Measurements from ENCODE around the gene CAMK1G.

The CAMK1G gene

DNA sequence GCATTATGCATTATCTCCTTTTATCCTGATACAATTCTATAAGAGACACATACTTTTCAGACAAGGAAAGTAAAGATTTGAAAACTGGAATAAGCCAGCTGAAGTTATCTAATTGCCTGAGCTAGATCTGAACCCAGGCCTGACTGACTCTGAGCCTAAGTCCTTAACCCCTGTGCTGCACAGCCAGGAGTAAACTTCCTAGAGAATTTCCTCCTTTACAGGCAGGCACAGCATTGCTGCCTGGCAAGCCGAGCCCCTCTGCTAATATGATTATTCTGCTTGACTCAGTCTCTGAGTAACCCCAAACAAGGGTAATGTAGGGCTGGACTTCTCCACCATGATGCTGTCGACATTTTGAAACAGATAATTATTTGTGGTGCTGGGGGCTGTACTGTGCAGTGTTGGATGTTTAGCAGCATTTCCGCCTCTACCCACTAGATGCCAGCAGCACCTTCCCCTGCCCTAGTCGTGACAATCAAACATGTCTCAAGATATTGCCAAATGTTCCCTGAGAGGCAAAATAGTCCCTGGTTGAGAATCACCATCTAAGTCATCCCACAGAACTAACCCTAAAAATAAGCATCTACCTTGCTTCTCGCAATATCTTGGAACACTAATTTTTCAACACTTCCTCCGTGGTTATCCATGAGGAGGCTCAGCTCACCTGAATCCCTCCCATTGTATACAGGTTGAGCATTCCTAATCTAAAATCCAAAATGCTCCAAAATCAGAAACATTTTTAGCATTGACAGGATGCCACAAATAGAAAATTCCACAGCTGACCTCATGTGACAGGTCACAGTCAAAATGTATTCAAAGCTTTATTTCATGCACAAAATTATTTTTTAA is 18.5 kb downstream of the CAMK1G start:
- peak; percentile 54 for DNase-seq

DNA sequence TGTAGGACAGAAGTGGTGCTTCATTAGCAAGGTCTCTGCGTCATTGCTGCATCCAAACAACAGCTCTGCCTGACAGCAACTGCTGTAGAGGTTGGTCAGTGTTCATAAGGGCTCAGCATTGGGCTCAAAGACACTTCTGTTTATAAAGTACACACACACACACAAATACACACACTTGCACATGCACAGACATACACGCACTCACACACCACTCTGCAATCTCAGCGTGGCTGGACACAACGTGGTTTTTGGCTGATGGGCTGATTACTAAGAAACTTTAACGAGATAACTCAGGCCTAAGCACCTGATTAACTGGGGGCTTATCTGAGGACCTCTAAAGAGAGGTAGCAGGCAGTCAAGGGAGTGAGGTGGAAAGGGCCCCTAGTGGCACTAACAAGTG is 20.4 kb downstream of the CAMK1G start:
- DNase-seq = no peak

DNA sequence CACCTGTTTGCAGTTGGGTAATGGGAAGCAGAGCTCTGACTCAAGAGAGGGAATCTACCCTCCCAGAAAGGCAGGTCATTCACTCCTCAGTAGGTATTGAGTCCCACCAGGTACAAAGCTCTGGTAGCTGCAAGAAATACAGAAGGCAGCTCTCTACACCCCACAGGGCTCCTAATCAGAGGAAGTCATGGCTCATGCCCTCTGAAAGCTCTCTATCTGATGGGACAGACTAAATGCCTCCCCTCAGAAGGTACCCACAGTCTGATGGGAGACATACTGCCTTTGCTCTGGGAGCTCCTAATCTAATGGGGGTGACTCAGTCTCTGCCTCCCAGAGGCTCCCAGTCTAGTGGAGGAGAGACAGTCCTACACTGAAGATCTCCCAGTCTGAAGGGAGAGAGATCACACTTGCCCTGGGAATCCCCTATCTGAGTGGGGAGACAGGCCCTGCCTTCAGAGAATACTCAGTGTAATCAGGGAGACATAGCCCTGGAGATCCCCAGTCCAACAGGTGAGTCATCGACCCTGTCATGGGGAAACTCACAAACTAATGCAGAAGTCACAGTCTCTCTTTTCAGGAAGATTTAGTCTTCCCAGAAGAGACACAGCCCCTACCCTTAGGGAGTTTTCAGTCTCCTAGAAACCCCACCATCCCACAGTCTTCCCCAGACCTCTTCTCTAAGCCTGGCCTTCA is 23.7 kb downstream of the CAMK1G start:
- DNase-seq = no peak

DNA sequence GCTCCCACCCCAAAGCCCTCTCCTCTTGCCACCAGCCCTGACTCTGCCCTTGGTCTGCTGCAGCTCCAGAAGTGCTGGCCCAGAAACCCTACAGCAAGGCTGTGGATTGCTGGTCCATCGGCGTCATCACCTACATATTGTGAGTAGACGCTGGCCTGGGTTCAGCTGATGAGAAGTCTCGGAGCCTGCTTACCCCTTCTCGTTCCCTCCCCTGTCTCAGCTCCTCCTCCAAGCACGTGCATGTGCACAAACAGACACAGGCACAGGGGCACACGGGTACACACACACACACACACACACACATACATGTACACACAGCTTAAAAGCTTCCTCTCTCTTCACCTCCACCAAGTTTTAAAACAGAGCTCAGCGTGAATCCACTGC is 24.3 kb downstream of the CAMK1G start:
- no peak for DNase-seq

DNA sequence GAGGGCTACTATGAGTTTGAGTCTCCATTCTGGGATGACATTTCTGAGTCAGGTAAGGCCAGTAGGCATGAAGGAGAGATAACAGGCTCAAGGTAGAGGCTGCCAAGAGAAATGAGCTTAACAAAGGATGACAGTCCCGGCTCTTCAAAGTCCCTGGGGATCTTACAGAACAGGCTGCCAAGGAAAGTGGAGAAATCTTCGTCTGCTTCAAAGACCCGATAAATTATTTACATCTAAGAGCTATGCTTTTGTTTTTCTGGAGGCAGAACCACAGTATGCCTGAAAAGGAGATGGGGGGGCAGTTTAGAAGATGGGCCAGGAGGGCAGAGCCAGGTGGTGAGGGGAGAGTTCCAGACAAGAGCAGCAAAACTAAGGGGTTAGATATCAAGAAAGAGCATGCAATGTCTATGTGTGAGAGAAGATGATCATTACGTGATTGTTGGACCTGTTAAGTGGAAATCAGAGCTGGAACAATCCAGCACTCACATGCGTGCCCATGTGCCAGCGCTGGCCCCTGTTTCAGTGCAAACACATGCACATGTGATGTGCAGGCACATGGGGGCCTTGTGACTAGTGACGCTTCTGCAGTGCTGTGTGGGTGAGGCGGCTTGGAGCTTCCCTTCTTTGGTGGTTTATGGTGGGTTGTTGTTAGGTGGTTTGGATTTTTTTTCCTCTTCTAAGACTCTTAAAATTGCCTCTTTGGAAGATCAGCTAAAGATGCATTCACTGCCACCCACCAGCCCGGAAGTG is 25.7 kb downstream of the CAMK1G start:
- no peak for DNase-seq

DNA sequence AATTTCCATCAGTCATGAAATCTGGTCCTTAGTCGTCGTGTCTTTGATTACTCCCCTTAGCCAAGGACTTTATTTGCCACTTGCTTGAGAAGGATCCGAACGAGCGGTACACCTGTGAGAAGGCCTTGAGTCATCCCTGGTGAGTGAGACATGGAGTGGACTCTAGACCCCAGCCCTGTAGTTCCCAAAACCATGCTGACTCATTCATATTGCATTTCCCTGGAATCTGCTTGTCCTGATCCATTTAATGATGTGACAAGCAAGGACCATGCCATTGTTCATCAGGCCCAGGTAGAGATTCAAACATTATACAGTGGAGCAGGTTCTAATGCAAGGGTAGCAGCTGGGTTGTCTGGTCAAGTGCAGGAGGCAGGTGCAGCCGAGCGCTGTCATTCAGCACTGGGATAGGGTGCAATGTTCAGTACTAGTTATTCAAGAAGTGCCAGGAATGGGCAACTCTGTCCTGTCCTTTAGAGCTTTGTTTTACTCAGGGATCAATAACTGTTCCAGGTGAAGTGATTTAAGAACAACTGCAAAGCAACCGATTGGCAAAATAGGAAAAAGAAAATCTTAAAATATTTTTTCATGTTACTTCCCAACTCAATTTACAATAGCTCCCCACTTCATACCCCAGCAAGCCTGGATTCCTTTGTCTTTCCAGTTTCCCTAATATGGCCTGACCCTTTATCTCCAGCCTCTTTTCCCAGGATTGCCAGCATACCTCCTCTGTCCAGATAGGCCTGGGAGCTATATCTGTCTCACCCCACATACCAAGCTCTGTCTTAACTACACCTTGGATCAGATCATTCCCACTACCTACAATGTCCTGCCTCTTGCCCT is 26.5 kb downstream of the CAMK1G start:
- DNase-seq = no peak

DNA sequence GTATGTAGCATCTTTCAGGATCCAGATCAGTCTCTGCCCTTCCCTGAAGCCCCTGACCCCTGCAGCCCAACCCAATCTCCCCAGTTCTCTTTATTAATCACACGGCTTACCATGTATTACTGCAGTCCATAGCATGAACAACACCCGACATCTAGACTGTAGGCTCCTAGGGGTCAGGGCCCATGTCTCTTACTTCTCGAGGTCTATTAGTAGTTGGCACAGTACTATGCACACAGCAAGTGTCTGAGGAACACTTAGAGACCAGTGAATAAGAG is 27.1 kb downstream of the CAMK1G start:
- DNase-seq = no peak

DNA sequence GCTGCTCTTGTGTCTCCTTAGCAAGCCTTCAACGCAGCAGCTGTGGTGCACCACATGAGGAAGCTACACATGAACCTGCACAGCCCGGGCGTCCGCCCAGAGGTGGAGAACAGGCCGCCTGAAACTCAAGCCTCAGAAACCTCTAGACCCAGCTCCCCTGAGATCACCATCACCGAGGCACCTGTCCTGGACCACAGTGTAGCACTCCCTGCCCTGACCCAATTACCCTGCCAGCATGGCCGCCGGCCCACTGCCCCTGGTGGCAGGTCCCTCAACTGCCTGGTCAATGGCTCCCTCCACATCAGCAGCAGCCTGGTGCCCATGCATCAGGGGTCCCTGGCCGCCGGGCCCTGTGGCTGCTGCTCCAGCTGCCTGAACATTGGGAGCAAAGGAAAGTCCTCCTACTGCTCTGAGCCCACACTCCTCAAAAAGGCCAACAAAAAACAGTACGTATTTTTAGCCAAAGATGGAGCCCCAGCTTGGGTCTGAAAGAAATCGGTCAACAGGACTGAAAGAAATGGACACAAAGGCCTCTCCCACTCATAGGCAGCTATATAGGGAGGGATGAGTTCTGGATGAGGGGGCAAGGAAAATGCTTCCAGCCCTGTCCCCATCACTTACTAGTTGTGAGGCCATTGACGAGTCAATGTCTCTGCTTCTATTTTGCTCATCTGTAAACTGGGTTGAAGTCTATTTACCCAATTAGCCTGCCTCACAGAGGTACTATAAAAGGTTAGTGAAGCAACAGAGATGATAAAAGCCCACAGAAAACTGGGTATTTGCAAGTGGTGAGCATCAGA is 28.5 kb downstream of the CAMK1G start:
- no peak for DNase-seq

DNA sequence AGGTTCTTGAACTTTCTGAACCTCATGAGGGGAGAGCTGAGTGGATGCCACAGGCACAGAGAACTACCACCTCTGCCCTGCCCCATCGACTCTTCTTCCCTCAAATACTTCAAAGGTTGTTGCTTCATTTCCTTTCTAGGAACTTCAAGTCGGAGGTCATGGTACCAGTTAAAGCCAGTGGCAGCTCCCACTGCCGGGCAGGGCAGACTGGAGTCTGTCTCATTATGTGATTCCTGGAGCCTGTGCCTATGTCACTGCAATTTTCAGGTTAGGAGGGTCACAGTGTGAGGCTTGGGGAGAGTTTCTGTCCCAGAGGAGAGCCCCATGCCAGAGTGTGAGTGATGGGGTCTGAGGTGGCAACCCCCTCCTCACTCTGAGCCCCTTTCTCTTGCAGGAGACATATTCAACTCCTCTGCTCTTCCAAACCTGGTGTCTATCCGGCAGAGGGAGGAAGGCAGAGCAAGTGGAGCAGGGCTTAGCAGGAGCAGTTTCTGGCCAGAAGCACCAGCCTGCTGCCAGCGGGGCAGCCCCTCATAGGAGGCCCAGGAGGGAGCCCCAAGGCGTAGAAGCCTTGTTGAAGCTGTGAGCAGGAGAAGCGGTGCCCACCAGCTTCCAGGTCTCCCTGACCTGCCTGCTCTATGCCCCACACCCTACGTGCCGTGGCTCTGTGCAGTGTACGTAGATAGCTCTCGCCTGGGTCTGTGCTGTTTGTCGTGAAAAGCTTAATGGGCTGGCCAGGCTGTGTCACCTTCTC is 29.3 kb downstream of the CAMK1G start:
- DNase-seq = no peak

DNA sequence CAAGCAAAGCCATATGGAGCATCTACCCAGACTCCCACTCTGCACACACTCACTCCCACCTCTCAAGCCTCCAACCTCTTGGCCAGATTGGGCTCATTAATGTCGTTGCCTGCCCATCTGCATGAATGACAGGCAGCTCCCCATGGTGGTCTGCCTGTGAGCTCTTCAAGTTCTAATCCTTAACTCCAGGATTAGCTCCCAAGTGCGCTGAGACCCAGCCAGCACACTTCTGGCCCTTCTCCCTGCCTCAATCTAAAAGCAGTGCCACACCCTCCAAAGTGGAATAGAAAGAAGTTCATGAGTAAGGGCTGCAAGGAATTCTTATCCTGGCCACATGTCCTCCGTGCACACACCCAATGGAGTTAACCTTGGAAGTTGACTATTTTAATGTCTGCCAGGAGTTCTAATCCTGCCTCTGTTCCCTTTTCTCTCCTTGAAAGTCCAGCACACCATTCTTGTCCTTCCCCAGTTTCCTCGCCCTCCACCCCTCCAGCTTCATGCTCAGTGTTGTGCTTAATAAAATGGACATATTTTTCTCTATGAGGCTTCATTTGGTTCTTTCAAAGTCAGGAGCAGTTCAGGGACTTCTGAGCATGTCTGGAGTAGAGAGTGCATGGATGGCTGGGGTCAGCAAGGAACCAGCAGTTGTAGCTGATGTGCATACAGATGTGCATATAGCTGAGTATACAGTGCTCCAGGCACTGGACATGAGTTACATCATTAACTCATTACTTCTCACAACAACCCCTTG is 30.1 kb downstream of the CAMK1G start:
- DNase-seq = no peak

DNA sequence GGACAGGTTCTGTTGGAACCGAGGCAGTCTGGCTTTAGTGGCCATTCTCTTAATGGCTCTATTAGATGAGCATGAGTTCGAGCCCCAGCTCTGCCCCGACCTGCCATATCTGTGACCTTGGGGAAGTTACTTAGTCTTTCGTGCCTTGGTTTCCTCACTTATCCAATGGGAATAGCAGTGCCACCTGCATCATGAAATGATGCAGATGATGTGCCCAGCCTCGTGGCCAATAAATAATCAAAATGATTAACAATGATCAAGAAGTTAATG is 30.6 kb downstream of the CAMK1G start:
- no peak for DNase-seq

DNA sequence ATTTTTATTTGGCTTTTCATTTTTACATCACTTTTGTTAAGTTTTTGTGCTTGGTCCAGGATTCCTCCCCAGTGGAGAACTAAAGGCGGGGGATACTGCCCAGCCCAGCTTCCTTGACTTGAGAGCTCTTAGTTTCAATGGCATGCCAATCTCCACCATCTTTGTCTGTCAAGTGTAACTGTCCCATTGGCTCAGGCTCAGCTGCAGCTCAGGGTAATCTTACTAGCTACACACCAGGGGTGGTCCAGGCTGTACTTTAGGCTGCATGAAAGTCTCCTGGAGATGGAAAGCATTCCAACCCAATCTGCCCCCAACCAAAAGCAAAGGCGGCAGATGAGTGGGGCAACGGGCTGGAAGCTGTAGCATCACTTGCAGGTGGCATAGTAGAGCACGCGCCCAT is 31.4 kb downstream of the CAMK1G start:
- no peak for DNase-seq

DNA sequence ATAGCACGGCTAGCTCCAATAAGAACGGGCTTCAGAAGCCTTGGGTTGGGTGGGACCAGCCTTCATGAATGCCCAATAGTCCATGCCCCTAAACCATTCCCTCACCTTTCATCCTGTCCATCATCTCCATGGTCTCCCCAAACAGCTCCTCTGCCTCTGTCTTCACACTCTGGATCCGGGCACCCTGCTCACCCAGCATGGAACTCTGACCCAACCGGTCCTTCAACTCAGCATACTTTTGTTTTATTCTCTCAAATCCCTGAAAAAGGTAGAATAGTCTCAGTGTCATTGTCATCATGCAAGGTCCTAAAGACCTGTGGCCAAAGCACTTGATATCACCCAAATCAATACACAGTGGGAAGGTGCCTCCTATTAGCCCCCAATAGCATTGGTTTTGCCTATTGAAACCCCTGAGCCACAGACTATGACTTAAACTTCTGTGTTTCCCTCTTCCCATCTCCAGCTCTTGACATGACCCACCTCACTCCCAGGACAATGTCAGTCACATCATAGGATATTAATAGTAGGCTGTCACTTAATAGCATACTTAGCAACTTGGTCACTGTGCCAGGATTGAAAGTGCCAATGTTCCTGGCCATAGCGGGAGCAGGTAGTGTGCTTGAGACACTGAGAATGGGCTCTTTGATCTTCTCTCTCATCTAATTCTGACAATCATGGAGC is 33.0 kb downstream of the CAMK1G start:
- no peak for DNase-seq

DNA sequence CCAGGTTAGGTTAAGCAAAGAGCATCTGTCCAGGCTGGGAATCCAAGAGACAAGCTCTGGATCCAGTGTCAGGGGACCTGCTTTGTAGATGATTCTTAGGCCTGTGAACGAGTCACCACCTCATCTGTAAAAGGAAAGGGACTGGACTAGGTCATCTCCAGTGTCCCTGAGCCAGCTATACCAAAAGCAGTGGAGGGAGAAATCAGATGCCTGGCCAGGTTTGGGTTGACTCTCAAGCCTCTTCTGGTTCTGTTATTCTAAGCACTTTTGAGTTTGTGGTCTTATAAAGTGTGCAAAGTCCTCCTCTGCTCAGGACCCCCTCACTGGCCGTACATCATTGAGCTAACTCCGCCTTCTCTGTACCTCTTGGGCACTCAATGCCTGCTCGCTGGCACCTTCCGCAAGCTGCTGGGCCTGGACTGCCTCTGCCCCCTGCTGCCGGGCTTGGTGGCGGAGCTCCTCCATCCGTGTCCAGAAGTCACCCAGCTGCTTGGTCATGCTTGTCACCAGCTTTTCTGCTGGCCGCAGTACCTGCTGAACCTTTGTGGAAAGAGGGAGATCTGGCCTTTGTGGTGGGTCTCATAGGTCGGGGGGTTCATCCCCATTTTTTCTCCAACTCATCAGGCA is 33.6 kb downstream of the CAMK1G start:
- DNase-seq = no peak

DNA sequence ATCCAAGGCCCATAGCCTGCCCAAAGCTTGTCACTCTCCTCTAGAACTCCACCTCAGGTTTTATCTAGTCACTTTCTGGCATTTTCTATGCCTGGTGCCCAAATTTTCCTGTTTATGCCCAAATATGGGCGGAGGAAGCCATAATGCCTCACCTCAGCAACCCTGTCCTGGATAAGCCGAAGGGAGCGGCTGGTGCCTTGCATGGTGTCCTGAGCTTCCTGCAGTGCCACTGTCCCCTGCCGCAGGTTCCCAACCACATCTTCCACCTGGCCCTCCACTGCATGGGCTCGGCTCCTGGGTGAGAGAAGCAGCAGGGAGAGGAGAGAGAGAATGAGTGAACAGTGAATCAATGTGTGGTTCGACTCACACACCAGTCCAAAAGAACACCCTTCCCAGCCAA is 34.2 kb downstream of the CAMK1G start:
- DNase-seq = no peak

DNA sequence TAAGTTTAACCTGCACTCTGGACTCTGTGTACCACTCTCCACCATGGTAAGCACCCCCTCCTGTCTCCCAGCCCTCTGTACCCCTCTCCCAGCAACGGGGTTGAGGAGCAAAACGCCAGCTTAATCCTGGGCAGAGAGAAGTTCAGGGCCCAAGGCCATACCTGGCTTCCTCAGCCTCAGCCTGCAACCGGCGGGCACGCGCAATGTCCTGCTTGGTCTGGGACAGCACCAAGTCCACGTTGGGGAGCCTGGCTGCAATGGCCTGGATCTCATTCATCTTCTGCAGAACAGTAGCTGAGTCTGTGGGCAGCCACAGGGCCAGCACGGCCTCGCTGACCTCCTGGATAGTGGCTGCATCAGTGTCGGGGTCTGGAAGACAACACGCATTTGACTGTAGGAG is 34.8 kb downstream of the CAMK1G start:
- no peak for DNase-seq

DNA sequence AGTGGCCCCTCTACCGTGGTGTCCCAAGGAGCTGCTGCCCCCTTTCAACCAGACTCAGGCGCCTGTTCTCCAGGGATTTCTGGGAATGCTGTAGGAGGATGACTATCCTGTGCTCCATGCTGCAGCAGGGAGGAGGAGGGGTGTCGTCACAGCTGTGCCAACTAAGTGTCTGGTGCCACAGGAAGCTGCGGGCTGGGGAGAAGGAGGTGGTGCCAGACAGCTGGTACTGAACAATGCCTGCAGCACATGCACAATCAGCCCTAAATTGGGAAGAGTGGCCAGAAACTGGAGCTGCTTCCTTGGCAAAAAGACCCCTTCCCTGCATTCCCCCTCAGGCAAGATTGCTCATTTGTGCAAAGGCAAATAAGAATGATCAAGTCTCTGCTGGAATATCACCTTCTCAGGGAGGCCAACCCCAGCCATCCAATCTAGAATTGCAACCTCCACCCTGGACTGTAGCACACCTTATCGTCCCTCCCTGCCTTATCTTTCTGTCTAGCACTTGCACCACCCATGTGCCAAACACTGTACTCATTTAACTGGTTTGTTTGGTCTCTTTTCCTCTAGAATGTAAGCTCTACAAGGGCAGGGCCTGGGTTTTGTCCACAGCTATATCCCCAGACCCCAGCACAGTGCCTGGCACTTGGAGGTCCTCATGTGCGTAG is 35.4 kb downstream of the CAMK1G start:
- DNase-seq = peak; percentile 70

DNA sequence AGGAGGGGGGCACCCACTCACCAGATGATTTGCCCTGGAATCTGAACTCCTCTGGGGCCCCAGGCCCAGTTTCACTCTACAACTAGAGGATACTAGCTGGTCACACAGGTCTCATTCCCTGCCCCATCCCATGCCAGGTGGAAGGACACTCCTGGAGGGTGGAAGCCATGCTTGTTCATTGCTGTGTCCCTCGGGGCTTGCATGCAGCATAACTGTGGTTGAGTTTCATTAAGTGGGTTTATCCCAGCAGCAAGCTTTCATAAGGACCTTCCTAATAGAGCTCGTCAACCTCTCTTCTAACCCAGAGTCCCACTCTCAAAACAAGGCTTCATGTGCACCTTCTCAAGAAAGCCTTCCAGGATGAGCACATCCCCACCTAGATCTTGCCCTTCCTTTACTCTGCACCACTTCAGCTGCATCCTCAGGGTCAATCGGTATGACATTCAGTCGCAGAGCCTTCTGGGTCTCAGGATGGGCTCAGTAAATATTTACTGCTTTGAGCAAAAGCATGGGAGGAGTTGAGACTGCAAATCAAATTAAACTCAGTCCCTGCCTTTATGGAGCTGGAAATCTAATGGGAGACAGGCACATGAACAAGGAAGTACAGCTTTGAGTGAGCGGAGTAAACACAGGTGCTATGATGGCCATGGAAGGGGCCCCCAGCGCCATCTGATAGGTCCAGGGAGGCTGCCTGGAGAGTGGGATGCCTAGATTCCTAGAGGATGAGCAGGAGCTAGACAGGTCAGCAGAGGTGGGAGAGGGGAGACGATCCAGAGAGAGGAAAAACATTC is 36.4 kb downstream of the CAMK1G start:
- DNase-seq = peak; percentile 86

DNA sequence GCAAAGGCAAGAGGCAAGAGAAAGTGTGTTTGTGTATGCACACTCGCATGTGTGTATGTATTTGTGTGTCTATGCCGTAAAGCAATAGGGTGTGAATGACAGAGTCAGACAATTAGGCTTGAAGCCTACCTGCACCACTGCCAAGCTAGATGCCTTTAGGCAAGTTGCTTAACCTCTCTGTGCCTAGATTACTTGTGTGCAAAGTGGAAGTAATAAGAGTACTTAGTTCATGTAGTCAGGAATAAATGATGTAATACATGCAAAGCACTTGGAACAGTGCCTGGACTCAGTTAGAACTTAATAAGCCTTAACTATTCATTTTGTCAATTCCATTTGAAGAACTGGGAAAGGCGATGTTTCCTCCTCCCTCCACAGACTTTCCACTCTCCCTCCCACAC is 37.0 kb downstream of the CAMK1G start:
- peak; percentile 80 for DNase-seq
